ENCODE measurements around the gene HRH2. TPM values are rescaled to one million over a fixed set of nuclear protein-coding genes. Genes with fewer than 3 reads are reported as not detected.
A peak's percentile ranks its signal among the peaks of the same experiment; 100 is the strongest.

Gene HRH2
- polyA plus RNA-seq, 3 donors from 2014 or later, result 0.11 to 0.34 (median 0.14) TPM

DNA sequence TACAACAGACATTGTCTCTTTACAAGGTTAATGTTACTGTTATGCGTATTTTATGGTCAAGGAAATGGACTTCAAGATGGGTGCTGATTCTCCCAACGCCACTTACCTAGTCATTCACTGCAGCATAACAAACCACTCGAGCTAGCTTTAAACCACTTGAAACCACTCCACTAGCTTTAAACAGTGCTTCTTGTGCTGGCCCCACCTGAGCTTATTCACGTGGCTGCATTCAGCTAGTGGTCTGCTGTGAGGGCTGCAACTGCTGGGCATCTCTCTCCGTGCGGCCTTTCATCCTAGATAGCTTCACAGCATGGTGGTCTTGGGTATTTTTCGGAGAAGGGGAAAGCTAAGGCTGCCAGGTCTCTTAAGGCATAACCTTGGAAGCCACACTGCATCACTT lies 3.5 kb upstream of the HRH2 start:
- H3K27ac Mint-ChIP-seq, result no peak overlapping the region
- no peak for DNase-seq
- peaks cover 39 to 53% of the 10 kb centered on the region in 2 donors for H3K4me1 Mint-ChIP-seq
- H3K36me3 Mint-ChIP-seq, result no peaks in the 10 kb centered on the region
- H3K4me3 Mint-ChIP-seq, result no peak overlapping the region
- peaks cover 0 to 11% (median 2%) of the 10 kb centered on the region in 6 donors for H3K9me3 Mint-ChIP-seq
- peaks cover 19 to 42% (median 24%) of the 10 kb centered on the region in 3 donors for H3K27me3 Mint-ChIP-seq (ENCODE audit: low read depth in 3 of 3)

DNA sequence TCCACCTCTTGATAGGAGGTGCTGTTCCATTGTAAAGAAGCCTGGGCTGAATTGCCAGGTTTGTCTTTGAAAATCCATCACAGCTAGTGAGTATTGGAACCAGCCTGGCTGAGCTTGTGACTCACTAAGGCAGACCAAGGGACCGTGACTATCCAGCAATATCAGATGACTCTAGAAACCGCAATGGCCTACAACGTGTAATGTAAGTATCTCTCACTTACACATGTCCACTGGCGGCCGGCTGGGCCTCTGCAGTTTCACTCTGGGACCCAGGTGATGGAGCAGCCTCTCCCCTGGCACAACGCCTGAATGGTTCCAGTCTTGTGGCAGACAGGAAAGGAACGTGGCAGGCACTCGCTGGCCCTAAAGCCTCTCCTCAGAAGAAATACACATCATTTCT lies 3.1 kb upstream of the HRH2 start:
- no peak overlapping the region for H3K4me3 Mint-ChIP-seq
- no peak overlapping the region for H3K27ac Mint-ChIP-seq

DNA sequence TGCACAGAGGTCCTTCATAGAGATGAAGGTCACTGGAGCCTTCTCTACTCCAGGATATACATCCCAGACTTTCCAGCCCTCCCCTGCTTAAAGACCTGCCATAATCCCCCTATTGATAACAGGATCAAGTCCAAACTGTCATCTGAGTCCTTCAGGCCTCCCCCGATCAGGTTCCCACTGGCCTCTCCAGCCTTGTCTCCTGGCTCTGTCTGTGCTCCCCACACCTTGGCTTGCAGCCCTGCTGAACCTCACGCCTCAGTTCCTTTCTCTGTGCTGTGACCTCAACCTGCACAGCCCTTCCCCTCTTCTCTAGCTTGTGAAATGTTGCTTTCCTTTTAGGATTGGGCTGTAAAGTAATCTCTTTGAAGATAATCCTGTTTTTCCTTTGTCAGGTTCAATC lies 2.5 kb upstream of the HRH2 start:
- H3K4me1 Mint-ChIP-seq, result peaks cover 39 to 53% of the 10 kb centered on the region in 2 donors
- no peak overlapping the region for H3K27ac Mint-ChIP-seq
- no peaks in the 10 kb centered on the region for H3K36me3 Mint-ChIP-seq
- DNase-seq, result no peak
- no peak overlapping the region for H3K4me3 Mint-ChIP-seq
- peaks cover 0 to 6% (median under 1%) of the 10 kb centered on the region in 6 donors for H3K9me3 Mint-ChIP-seq
- peaks cover 25 to 48% (median 28%) of the 10 kb centered on the region in 3 donors for H3K27me3 Mint-ChIP-seq (ENCODE audit: low read depth in 3 of 3)

More for the DNA sequence above, 3.1 kb upstream of the HRH2 start:
- Mint-ChIP-seq H3K9me3 (peaks cover 0 to 11% (median 2%) of the 10 kb centered on the region in 6 donors), H3K4me1 (peaks cover 39 to 53% of the 10 kb centered on the region in 2 donors), H3K27me3 (ENCODE audit: low read depth in 3 of 3) (peaks cover 21 to 46% (median 28%) of the 10 kb centered on the region in 3 donors), H3K36me3 (no peaks in the 10 kb centered on the region)
- no peak for DNase-seq

DNA sequence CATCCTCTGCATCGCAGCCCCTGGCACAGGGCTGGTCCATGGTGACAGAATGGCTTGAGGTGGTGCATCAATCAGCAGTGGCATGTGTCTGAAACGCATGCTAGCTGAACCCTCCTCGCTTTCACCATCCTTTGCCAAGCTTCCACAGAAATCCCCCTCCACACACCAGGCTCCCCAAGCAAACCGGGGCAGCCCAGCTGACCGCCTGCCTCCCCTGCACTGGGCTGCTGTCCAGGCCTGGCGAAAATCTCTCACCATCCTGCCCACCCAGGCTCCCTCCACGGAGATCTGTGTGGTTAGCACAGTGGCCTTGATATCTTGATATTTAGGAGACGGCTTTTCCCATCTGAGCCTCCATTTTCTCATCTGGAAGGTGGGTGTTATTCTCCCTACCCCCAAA lies 905 bp upstream of the HRH2 start:
- peak overlapping the region in 3 of 5 donors; percentile 11 to 82 (median 63) for H3K4me3 Mint-ChIP-seq
- peaks cover 26 to 43% (median 27%) of the 10 kb centered on the region in 3 donors for H3K27me3 Mint-ChIP-seq (ENCODE audit: low read depth in 3 of 3)
- peaks cover 39 to 50% of the 10 kb centered on the region in 2 donors for H3K4me1 Mint-ChIP-seq
- H3K36me3 Mint-ChIP-seq, result no peaks in the 10 kb centered on the region
- H3K9me3 Mint-ChIP-seq, result no peaks in the 10 kb centered on the region
- H3K27ac Mint-ChIP-seq, result no peak overlapping the region
- no peak for DNase-seq

DNA sequence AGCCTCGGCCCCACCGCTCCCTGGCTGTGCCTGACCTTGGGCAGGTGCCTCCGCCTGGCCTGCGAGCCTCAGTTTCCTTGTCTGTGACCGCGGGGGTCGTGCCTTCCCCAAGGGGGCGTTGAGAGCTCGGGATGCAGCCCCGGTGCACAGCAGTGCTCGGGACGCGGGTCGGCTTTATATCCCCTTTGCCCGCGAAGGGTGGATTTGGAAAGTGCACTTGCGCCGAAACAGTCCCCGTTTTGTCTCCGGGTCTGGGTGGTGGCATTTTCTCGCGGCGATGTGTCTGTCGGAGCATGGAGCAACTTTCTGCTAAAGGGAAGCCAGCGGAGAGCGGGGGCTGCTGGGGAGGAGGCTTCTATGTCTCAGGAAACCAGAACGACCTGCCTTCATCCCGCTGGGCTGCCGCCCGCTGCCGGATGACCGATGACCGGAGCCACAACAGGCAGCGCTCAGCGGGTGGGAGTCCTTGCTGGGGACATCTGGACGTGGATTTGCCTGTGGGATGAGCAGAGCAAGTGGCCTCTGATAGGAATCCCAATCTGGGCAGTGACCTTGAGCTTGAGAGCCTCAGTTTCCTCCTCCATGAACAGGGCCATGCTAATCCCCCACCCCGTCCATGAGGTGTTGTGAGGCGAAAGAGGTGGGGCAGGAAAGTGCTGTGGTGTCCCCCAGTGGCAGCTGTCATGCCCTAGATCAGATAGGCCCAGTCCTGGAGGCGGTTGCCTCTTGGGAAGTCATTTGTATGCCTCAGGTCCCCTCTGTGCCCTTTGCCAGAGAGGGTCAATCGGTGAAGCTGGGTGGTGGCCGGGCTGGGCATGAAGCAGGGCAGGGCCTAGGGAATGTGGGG lies 651 bp downstream of the HRH2 start:
- peaks cover 18 to 35% (median 20%) of the 10 kb centered on the region in 3 donors for H3K27me3 Mint-ChIP-seq (ENCODE audit: low read depth in 3 of 3)

DNA sequence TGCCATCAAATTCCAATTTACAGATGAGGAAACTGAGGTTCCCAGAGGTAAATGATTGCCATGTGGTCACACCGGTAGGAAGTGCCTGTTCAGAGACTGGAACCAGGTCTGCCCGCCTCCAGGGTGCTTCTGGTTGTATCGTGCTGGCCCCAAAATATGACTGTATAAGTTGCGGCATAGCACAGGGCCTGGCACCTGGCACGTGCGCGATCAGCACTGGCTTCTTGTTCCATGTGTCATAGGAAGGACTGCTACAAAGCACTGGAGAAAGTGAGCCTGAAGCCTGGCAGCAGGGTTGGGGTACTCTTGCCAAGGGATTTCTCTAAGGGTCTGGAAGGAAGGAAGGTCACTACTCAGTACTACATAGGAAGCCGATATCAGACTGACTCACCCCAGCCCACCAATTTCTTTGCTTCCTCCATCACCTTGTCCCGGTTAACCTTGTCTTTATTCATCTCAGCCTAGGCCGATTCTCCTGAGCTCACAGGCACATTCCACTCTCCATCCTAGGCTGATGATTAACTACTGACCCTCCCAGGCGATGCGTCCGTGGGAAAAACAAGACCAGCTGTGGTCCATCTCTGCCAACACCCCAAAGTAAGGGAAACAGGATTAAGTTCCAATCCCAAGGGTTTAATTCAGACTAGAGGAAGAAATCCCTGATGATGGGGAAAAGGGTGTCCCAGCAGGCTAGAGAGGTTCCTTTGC lies 1.8 kb downstream of the HRH2 start:
- H3K9me3 Mint-ChIP-seq, result no peaks in the 10 kb centered on the region
- peak overlapping the region in 1 of 5 donors; percentile 19 for H3K4me3 Mint-ChIP-seq
- H3K4me1 Mint-ChIP-seq, result peaks cover 19 to 23% of the 10 kb centered on the region in 2 donors
- H3K36me3 Mint-ChIP-seq, result no peaks in the 10 kb centered on the region
- H3K27ac Mint-ChIP-seq, result no peak overlapping the region
- peaks cover 16 to 38% (median 18%) of the 10 kb centered on the region in 3 donors for H3K27me3 Mint-ChIP-seq (ENCODE audit: low read depth in 3 of 3)
- DNase-seq, result no peak

More for the DNA sequence above, 651 bp downstream of the HRH2 start:
- no peaks in the 10 kb centered on the region for H3K9me3 Mint-ChIP-seq
- H3K36me3 Mint-ChIP-seq, result no peaks in the 10 kb centered on the region
- no peak for DNase-seq
- H3K27ac Mint-ChIP-seq, result no peak overlapping the region
- peaks cover 24 to 35% of the 10 kb centered on the region in 2 donors for H3K4me1 Mint-ChIP-seq
- H3K4me3 Mint-ChIP-seq, result peak overlapping the region; percentile 67 to 80 (median 70)

DNA sequence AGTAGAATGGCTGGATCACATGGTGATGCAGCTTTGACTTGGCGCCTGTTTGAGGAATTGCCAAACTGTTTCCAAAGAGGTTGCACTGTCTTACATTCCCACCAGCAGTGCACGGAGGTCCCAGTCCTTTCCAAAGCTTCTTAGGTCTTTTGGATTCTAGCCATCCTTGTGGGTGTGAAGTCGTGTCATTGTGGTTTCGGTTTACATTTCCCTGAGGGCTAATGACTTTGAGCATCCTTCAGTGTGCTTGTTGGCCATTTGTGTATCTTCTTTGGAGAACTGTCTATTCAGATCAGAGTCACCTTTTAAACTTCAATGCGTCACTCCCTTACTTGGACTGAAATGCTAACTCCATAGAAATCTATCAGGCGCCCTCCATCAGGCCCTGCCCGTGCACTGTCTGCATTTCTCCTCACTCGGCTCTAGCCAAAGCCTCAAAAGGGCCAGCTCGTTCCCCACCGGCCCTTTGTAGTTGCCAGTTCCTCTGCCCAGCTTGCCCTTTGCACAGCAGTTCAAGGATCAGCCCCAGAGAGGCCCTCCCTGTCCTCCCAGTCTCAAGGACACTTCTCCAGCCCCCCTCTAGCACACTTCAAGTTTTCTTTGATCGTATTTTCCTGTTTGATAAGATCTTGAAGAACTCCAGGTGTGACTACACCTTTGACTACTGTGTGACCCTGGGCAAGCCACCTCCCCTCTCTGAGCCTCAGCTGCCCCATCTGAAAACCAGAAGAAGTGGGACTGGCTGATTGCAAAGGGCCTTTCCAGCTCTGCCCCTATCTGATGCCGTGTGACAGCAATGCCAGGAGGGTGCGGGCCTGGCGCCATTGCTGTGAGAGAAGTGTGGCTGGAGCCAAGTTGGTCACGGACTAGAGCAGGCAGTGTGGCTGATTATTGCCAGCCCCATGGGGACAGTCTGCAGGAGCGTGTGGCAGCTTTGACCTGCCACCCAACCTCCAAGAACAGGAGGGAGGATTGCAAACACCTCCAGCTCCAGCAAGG lies 5.6 kb downstream of the HRH2 start:
- no peak overlapping the region for H3K27ac Mint-ChIP-seq
- no peak overlapping the region for H3K4me3 Mint-ChIP-seq
- H3K27me3 Mint-ChIP-seq (ENCODE audit: low read depth in 3 of 3), result peaks cover 8 to 24% (median 13%) of the 10 kb centered on the region in 3 donors
- H3K36me3 Mint-ChIP-seq, result no peaks in the 10 kb centered on the region
- H3K4me1 Mint-ChIP-seq, result peaks cover 2 to 5% of the 10 kb centered on the region in 2 donors
- DNase-seq, result no peak
- H3K9me3 Mint-ChIP-seq, result no peaks in the 10 kb centered on the region

DNA sequence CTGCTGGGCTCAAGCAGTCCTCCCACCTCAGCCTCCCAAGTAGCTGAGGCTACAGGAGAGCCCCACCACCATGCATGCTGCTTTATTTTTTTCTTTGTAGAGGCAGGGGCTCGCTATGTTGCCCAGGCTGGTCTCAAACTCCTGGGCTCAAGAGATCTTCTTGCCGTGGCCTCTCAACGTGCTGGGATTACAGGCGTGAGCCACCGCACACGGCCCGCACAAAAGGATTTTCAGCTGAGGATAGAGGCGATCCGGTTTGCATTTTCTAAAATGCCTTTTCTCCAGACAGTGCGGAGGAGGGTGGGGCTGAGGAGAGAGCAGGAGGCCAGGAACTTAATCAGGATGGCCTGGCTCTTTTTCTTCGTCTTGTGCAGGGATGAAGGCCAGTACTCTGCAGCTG lies 6.9 kb downstream of the HRH2 start:
- Mint-ChIP-seq H3K27me3 (ENCODE audit: low read depth in 3 of 3) (peaks cover 4 to 19% (median 9%) of the 10 kb centered on the region in 3 donors), H3K4me1 (no peaks in the 10 kb centered on the region), H3K4me3 (no peak overlapping the region), H3K27ac (no peak overlapping the region), H3K36me3 (no peaks in the 10 kb centered on the region), H3K9me3 (no peaks in the 10 kb centered on the region)
- no peak for DNase-seq

DNA sequence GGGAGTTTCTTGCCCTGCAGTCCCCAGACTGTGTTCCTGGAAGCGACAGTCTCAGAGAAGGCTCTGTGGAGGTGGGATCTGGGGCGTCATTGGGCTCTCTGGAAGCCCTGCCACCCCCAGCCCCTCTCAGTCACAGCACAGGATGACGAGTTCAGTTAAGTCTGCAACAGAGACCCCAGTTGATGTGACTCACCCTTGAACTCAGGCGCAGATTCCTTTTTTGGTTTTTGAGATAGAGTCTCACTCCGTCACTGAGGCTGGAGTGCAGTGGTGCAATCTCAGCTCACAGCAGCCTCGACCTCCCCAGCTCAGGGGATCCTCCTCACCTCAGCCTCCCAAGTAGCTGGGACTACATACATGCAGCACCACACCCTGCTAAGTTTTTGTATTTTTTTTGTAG lies 8.3 kb downstream of the HRH2 start:
- Mint-ChIP-seq H3K27ac (no peak overlapping the region), H3K27me3 (ENCODE audit: low read depth in 3 of 3) (peaks cover 3 to 10% (median 3%) of the 10 kb centered on the region in 3 donors), H3K4me1 (no peaks in the 10 kb centered on the region), H3K36me3 (no peaks in the 10 kb centered on the region), H3K4me3 (no peak overlapping the region), H3K9me3 (no peaks in the 10 kb centered on the region)
- no peak for DNase-seq

DNA sequence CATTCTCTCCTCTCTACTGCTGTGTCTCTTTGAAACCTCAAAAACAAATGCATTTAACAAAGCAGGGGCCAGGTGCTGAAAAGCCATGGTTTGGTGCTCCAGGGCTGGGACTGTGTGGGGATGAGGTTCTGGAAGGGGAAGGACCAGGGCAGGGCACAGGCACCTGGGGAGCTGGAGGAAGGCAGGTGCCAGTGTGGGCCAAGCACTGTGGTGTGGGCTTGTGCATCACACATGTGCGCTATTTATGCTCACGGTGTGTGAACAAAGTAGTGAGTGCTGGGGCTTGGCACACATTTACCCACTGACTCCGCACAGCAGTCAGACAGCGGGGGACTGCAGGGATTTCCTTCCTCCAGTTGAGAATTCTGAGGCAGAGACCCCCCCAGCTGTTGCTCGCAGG lies 10.1 kb downstream of the HRH2 start:
- Mint-ChIP-seq H3K27ac (no peak overlapping the region), H3K4me3 (no peak overlapping the region), H3K27me3 (ENCODE audit: low read depth in 3 of 3) (peaks cover 3 to 10% (median 3%) of the 10 kb centered on the region in 3 donors), H3K9me3 (no peaks in the 10 kb centered on the region), H3K36me3 (no peaks in the 10 kb centered on the region), H3K4me1 (no peaks in the 10 kb centered on the region)
- no peak for DNase-seq

DNA sequence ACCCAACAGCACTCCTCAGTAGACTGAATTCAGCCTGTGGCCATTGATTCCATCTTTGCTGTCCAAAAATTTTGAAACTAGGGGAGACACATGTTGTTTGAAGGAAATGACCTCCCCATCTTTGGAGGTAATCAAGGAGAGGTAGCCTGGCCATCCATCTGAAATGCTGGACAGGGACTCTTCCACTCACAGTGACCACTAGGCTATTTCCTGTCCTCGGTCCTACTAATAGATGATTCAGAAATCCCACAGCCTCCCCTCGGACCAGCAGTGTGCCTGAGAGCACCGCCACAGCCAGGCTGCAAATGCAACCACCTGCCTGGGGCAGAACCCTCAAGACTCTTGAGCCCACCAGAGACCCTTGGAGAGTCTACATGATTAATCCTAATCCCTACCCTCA lies 12.5 kb downstream of the HRH2 start:
- Mint-ChIP-seq H3K9me3 (no peaks in the 10 kb centered on the region), H3K4me3 (no peak overlapping the region), H3K27me3 (ENCODE audit: low read depth in 3 of 3) (peaks cover 1 to 9% (median 3%) of the 10 kb centered on the region in 3 donors), H3K27ac (no peak overlapping the region), H3K4me1 (no peaks in the 10 kb centered on the region), H3K36me3 (no peaks in the 10 kb centered on the region)
- no peak for DNase-seq

DNA sequence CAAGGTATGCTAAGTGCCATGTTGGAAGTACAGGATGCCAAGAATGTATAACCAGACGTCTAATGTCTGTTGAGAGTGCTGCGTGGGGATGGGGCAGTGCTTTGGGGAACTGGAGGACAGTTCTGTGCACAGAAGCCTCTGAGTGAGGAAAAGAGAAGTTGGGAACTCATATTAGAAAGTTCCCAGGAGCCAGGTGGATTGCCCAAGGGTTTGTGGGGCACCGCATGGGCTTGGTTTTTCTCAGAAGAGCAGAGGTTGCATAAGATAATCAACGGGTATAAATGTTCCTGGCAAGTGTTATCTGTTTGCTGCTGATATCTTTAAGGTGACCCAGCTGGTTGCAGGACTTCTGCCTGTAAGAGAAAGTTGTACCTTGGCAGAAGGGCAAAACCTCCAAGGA lies 13.1 kb downstream of the HRH2 start:
- no peak overlapping the region for H3K4me3 Mint-ChIP-seq

DNA sequence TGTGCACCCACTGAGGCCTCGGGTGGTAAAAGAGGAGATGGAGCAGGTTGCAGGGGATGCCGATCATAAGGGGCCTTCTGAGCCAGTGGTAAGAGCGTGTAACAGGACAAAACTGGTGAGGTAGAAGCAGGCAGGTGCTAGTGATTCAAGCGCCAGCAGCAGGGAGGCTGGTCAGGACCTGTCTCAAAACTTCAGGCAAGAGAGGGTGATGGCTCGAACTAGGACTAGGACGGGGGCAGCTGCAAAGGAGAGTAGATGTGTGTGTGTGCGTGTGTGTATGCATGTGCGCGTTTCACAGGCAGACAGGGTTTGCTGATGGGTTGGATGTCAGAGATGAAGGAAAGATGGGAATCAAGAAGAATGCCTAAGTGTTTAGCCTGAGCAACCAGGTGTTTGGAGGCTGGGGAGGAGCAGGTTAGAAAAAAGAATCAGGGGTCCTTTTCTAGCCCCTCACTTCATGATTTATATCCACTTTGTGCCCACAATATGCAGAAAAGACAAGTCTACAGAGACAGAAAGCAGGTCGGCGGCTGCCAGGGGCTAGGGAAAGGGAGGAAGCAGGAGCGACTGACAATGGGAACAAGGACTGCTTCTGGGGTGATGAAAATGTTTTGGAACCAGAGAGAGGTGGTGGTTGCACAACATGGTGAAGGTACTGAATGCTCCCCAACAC lies 15.2 kb downstream of the HRH2 start:
- H3K4me3 Mint-ChIP-seq, result no peak overlapping the region
- no peaks in the 10 kb centered on the region for H3K36me3 Mint-ChIP-seq
- H3K9me3 Mint-ChIP-seq, result no peaks in the 10 kb centered on the region
- no peaks in the 10 kb centered on the region for H3K4me1 Mint-ChIP-seq
- H3K27me3 Mint-ChIP-seq (ENCODE audit: low read depth in 3 of 3), result peaks cover under 1 to 8% (median 8%) of the 10 kb centered on the region in 3 donors
- DNase-seq, result no peak
- H3K27ac Mint-ChIP-seq, result no peak overlapping the region

More for the DNA sequence above, 13.1 kb downstream of the HRH2 start:
- no peak for DNase-seq
- H3K27ac Mint-ChIP-seq, result no peak overlapping the region
- H3K9me3 Mint-ChIP-seq, result no peaks in the 10 kb centered on the region
- H3K27me3 Mint-ChIP-seq (ENCODE audit: low read depth in 3 of 3), result peaks cover 1 to 9% (median 3%) of the 10 kb centered on the region in 3 donors
- H3K36me3 Mint-ChIP-seq, result no peaks in the 10 kb centered on the region
- H3K4me1 Mint-ChIP-seq, result no peaks in the 10 kb centered on the region

All from immature natural killer cell (primary cell).